GM21367 (cell line): ENCODE data around the gene AFF2.
A peak's percentile ranks its signal among the peaks of the same experiment; 100 is the strongest.

Experiments used
- ATAC-seq: cut with Tn5 transposase; IDR thresholded peaks from one replicate; pipeline ENCODE4 v1.9.1; 2021; ENCODE audit not compliant: unreplicated experiment

AFF2 gene

GRCh38 chrX:148535639-148536038, 35.2 kb downstream of the AFF2 start:
- no peak for ATAC-seq

DNA sequence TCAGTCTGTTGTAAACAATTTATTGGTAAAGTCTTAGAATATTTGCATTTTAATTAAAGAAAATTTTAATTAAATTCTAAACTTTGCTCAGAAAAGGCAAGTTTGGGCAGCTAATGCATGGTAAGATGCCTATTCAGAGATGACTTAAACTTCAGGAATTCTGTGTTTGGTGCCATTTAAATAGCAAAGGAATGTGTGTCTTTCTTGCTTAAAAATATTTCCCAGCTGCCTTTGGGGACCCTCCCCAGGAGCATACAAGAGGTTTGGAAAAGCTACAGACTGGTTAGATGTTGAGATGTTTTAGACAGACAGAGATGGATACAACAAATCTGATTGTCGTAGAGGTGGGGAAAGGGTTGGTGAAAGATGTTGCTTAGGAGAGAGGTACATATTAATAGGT, 36.5 kb downstream of the AFF2 start:
- no peak for ATAC-seq

GRCh38 chrX:148537556-148538182, 37.3 kb downstream of the AFF2 start:
- no peak for ATAC-seq

DNA sequence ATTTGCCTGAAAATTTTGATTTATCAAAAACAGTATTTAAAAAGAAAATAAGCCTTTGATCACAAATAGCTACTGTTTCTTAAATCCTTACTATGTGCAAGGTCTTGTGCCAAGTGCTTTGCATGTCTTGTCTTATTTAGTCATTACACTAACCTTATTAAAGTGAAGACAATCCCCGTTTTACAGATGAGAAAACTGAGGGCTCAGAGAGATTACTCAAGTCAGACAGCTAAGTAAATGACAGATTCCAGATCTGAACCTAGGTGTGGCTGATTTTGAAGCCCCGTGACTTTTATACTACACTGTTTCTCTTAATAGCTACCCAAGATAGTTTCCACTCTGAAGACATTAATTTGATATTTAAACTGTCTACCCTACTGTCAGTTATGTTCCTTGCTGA, 38.2 kb downstream of the AFF2 start:
- no peak for ATAC-seq

DNA sequence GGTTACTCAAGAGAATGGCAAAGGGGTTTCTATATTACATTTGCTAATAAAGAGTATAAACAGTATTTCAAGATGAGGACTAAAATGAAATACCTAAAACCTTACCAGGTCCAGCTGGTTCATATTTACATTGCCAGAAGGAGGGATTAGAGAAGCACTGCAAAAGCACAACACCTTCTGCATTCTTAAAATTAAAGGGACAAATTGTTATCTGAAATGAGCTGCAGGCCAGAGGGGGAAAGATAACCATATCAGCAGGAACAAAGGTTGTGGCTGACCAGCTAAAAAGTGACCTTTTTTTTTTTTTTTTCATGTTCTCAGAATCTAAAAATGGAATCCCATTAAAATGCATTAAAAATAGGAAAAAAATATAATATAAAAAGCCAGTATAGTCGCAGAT, 39.7 kb downstream of the AFF2 start:
- ATAC-seq: no peak

- ATAC-seq: no peak
Measured at GRCh38 chrX:148540671-148541583, 40.5 kb downstream of the AFF2 start.

GRCh38 chrX:148541584-148541940, 41.1 kb downstream of the AFF2 start:
- ATAC-seq: no peak

DNA sequence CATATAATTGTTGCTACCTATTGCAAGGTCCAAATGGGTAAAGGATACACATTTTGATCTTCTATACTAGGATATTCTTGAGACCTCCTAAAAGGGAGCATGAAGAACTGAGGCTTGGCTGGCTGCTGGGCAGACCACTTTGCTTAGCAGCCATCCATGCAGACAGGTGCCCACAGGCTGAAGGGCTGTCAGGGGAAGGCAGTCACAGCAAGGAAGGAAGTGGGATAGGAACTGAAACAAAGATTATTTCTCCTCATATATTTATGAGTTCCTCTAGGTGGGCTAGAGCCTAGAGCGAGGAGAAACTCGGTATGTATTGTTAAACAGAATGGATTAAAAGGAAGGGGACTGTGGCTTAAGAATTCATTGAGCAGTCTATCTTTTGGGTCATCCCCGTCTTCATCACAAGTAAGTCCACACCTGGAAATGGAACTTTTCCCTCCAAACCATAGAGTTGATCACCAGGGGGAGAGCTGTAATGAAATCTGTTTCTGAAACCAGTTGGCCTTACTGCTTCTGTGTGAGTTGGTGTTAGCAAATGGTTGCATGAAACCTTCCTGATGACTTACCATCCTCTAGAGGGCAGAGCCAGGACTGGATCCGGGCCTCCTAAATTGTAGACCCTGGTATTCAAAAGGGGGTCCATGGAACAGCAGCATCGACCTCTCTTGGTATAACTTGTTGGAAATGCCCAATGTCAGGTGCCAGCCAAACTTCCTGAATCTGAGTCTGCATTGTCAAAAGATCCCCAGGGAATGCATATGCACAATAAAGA, 42.3 kb downstream of the AFF2 start:
- no peak for ATAC-seq

DNA sequence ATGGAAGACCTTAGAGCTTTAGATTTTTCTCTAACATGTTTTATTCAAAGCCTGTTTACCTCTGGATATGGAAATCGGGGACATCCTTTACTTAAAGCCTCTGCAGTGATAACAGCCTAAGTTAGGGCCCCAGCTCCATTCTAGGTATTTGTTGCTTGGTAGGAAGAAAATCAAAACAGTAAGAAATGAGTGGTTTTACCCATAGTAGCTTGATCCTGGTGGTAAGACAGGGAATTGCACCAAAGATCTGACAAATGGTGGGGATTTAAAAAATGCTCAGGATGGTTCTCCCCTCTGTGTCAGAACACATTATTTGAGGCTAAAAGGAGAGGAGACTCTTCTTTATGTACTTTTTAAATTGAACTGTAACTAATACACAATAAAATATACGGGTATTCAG, 52.4 kb downstream of the AFF2 start:
- ATAC-seq: no peak

DNA sequence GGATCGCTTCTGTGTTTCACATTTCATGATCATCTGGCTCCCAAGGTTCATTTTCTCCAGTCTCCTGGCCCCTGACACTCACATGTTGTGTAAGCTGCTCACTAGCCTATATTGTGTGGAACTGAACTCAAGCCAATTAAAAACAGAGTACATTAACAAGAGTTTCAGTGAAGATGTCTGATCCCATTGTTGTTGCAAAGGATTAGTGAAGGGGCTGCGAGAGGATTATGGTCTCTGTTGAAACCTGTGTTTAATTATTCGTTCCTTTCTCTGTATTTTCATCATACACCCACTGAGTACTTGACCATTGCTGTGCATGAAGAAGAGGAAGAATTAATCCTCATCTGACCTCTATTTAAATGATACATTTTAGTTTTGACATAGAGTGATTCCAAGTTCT, 54.7 kb downstream of the AFF2 start:
- ATAC-seq: no peak

DNA sequence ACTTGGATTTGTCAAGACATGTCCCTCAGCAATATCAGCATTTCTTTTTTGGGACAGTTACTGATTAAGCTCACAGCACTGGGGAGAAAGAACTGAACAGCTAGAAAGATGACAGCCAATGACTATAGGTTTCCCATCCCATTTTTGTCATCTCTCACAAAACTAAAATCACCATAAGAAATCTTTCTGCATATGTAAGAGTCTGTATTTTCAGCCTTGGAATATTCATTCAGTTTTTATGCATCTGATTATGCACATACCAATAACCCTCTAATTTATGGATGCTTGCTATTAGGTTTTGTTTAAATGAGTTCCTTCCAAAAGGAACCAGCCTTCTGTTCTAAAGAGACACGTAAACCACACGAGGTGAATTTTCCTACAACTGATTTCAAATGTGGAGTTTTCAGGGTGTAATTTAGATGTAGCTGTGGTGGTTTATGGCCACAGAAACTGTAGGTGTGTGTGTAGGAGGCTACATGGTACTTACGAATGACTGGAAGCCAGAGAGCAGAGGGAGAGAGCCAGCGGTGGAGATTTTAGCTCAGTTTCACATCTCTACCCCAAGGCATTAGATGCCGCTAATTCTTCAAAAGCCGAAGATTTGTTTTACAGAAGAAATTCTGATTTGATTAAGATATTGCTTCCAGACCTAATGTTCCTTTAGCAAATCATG, 55.3 kb downstream of the AFF2 start:
- no peak for ATAC-seq

DNA sequence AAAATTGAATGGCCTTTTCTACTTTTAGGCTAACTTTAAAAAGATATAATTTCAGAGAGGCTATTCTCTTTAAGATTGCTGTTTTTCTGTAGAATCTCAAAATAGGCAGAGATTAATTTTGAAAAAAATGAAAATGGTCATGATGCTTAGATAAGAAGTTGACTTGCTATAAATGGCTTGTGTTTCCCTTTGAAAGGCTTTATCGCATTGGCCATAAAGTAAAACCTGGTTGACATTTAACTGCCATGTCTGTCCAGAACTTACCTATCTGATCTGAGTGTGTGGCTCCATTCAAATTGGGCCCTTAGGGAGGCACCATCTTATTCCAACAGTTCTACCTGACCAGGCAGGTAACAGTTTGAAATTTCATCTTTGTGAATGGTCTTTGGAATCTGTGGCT, 56.1 kb downstream of the AFF2 start:
- ATAC-seq: no peak

- no peak for ATAC-seq
Measured at GRCh38 chrX:148562846-148563245, 62.4 kb downstream of the AFF2 start.

DNA sequence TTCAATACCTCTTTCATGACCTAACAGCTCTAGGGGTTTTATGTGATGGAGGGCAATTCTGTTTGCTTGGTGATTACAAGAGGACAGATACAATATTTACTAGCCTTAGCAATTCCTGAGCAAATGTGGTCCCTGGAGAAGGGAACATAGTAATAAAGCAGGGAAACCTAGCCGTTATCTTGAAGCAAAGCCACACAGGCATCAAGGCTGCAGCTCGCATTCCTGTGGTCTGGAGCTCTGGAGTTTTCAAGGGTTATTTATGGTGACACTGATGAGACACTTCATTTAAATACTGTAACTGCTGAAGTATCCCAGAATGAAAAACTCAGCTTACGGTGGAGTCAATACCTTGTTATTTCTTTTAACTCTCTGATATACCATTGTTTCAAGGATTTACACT, 66.8 kb downstream of the AFF2 start:
- no peak for ATAC-seq

DNA sequence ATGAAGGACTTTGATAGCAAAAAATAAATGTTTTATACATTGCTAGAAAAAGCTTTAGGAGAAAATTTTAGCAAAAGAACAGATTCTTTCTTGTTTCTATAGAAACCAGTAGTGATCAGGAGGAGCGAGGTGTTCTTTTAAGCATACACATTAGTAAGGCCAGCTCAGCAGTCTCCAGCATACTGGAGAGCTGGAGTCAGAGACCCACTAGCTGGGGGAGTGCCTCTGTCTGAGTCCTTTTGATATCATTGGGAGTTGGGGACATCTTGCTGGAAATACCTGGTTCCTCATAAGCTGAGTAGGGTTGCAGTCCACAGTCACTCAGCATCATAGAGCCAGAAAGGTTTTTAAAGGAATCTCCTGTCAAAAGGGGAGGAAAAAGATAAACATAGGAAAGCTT, 67.4 kb downstream of the AFF2 start:
- no peak for ATAC-seq

DNA sequence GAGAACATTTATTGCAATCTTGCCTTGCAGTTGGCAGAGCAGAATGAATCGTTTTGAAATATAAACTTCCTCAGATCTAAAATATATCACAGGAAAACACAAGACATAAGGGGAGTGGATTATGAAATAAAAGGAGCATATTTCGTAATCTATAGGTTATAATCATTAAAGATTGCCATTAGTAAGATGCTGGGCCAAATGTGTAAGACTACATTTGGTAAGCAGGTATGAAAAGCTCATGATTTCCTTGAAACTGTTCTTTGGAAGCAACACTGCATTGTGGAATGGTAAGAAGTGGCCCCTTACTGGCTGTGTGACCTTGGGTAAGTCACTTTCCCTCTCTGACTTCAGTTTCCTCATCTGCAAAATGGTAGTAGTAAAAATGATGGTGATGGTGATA, 68.3 kb downstream of the AFF2 start:
- ATAC-seq: no peak

GRCh38 chrX:148572337-148572736, 71.9 kb downstream of the AFF2 start:
- ATAC-seq: no peak

DNA sequence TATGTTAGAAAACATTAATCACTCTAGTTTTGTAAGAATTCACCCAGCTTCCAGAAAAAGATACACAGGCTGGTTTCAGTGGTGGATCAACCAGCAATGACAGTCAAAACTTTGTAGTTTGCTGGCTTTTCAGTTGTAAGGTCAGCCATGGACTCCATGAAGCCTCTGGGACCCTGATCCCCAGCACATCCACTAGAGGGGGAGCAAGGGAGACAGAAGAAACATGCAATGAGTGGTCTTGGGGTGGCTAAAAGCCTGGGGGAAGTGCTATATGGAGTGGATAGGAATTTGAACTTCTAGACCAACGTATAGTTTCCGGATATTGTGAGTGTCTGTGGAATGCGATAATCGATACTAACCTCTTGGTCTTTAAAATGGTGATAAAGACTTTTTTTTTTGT, 72.7 kb downstream of the AFF2 start:
- ATAC-seq: no peak

- peak; percentile 55 for ATAC-seq
Measured at GRCh38 chrX:148574237-148574973, 74.0 kb downstream of the AFF2 start.

DNA sequence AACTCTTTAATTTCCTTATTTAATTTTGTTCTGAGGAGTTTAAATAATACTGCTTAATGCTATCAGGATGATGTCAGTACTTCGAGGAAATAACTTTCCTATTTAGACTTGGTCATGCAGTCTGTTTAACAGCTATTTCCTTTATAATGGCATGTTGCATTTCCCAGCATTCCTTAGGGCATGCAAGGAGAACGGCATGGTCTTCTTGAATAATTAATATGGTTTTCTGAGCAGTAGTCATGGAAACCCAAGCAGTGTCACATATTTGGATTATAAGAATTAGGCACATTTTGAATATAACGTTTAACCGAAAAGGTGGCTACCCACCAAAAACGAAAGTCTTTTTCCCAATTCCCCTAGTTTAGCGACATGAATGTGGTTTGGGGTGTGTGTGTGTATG, 76.0 kb downstream of the AFF2 start:
- ATAC-seq: no peak

GRCh38 chrX:148577741-148578140, 77.3 kb downstream of the AFF2 start:
- no peak for ATAC-seq
